ENCODE data around the gene MS4A5. TPM values are rescaled to one million over a fixed set of nuclear protein-coding genes. Genes with fewer than 3 reads are reported as not detected.

MS4A5 gene
- total RNA-seq, 2 donors from 2014 or later, result not detected

DNA sequence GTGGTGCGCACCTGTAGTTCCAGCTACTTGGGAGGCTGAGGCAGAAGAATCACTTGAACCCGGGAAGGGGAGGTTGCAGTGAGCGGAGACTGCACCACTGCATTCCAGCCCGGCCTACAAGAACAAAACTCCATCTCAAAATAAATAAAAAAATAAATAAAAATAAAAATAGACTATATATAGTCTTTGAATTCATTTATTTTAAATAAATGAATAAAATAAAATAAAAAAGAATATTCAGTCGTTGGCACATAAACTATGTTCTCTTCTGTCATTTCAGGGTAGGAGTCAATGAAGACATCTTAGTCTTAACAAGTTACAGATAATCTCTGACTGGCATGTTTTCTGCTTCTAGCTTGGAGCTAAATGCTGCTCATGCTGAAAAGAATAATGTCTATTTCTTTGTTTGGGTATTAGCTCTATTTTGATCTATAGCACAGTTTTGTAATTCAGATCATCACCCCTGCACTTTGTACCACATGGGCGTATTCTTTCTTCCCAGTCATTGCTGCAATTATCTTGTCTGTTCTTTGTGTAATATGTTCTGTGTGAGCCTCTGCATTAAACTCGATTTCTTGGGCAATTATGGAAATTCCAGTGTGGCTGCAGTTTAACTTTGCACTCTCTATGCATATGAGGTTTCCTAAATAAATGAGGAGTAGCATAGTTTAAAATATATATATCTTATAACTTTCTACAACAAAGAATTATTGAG, 34.5 kb upstream of the MS4A5 start:
- H3K4me3 ChIP-seq, result no peak overlapping the region
- H3K27me3 ChIP-seq, result no peaks in the 10 kb centered on the region
- no peaks in the 10 kb centered on the region for H3K4me1 ChIP-seq
- no peak for DNase-seq (ENCODE audit: low spot score)
- H3K9me3 ChIP-seq, result no peaks in the 10 kb centered on the region
- no peaks in the 10 kb centered on the region for H3K36me3 ChIP-seq
- no peak overlapping the region for H3K27ac ChIP-seq
- TF ChIP-seq CTCF (IDR thresholded peaks at IDR 0.05), result no peak

DNA sequence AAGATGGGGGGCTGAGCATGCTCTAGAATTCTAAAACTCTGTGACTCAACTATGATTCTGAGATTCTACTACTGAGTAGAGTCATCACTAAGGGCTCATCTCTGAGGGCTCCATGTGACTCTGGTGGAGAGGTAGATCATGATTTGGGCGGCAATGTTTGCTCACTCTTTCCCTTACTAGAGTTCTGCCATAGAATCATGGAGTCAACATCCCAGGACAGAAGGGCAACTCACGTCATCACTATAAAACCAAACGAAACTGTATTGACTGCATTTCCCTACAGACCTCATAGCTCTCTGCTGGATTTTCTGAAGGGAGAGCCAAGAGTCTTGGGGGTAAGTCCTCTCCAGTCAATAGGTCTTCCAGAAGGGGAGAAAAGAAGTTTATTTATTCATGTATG, 33.0 kb upstream of the MS4A5 start, which contains the start of gene MS4A14:
Gene MS4A14 (plus strand): TSS at position 78 of the 400 bp plus-strand sequence. CDS start 120 bp downstream, at position 198.
- no peak for TF ChIP-seq CTCF (IDR thresholded peaks at IDR 0.05)
- Histone ChIP-seq H3K4me1 (no peaks in the 10 kb centered on the region), H3K9me3 (no peaks in the 10 kb centered on the region), H3K27ac (no peak within 1 kb of the TSS), H3K27me3 (no peaks in the 10 kb centered on the region), H3K36me3 (no peaks in the 10 kb centered on the region), H3K4me3 (no peak within 1 kb of the TSS)
- no peak for DNase-seq (ENCODE audit: low spot score)

DNA sequence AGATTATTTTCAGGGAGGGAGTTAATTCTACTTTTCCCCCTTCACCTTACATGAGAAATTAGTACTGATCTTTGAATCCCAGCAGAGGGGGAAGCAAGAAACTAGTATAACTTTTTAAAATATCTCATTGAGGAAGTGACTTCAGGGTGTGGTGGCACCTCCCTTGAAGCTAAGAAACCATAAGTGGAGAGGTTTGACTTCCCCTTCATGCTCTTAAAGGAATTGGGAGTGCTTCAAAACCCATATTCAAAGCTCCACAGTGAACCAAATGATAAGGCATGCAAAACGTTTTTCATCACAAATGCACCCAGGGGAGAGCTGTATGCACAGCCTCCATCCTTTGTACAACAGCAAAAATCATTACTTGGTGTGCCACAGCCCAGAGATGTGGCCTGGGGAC, 32.6 kb upstream of the MS4A5 start:
- TF ChIP-seq CTCF (IDR thresholded peaks at IDR 0.05), result no peak
- Histone ChIP-seq H3K36me3 (no peaks in the 10 kb centered on the region), H3K4me3 (no peak overlapping the region), H3K4me1 (no peaks in the 10 kb centered on the region), H3K27me3 (no peaks in the 10 kb centered on the region), H3K27ac (no peak overlapping the region), H3K9me3 (no peaks in the 10 kb centered on the region)
- no peak for DNase-seq (ENCODE audit: low spot score)

- H3K4me3 ChIP-seq, result no peak overlapping the region
- no peaks in the 10 kb centered on the region for H3K36me3 ChIP-seq
- DNase-seq (ENCODE audit: low spot score), result no peak
These were observed 9.4 kb upstream of the MS4A5 start for GRCh38 chr11:60420015-60420414.

DNA sequence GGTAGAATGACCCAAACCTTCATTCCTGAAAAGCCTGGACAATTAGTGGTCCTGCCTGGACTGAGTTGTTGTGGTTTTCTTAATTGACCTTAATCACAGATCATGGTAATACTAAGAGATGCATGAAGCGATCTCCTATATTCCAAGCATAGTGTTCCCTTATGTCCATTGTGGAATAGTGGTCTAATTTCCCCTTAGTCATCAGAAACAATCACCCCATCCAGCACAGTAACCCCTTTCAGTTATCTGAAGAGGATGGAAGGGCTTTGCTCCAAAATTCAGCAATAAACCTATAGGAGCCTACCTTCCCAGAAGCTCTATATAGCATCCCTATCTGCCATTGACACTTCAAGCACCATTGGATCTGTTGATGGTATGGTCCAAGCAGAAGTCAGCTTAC, 6.8 kb upstream of the MS4A5 start:
- no peak overlapping the region for H3K27ac ChIP-seq
- H3K9me3 ChIP-seq, result peaks cover 0 to 15% of the 10 kb centered on the region in 2 donors
- H3K4me3 ChIP-seq, result no peak overlapping the region
- no peaks in the 10 kb centered on the region for H3K36me3 ChIP-seq
- H3K27me3 ChIP-seq, result no peaks in the 10 kb centered on the region
- H3K4me1 ChIP-seq, result no peaks in the 10 kb centered on the region
- DNase-seq (ENCODE audit: low spot score), result no peak
- TF ChIP-seq CTCF (IDR thresholded peaks at IDR 0.05), result no peak

More at GRCh38 chr11:60420015-60420414, 9.4 kb upstream of the MS4A5 start:
- H3K27ac ChIP-seq, result no peak overlapping the region
- no peaks in the 10 kb centered on the region for H3K27me3 ChIP-seq
- peaks cover 0 to 15% of the 10 kb centered on the region in 2 donors for H3K9me3 ChIP-seq
- H3K4me1 ChIP-seq, result no peaks in the 10 kb centered on the region
- no peak for TF ChIP-seq CTCF (IDR thresholded peaks at IDR 0.05)

DNA sequence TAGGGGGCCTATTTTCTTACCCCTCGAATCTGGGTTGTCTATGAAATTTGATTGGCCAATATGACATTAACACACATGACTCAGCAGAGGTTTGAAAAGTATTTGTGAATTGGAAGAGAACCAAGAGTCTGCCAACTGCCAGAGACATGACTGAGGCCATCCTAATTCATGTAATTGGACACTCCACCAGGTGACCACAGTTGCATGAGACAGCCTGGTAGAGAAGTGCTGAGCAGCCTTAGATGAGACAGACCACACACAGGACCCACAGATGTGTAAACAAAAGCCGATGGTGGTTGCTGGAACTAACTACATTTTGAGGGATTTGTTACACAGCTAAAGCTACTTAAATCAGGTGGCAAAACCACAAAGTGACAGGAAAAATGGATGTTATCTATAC, 855 bp upstream of the MS4A5 start:
- no peak for TF ChIP-seq CTCF (IDR thresholded peaks at IDR 0.05)
- Histone ChIP-seq H3K36me3 (no peaks in the 10 kb centered on the region), H3K9me3 (no peaks in the 10 kb centered on the region), H3K27ac (no peak overlapping the region), H3K27me3 (no peaks in the 10 kb centered on the region), H3K4me3 (no peak overlapping the region), H3K4me1 (no peaks in the 10 kb centered on the region)
- no peak for DNase-seq (ENCODE audit: low spot score)
